NCI-H1092 treated with DMSO at 0.1 percent for 48 hours (cell line): Measurements from ENCODE around the gene TDRD5.
A peak's percentile ranks its signal among the peaks of the same experiment; 100 is the strongest.

ENCODE experiments used
- DNase-seq: peaks from one replicate; lab custom pipeline; 2025; lab: John Stamatoyannopoulos, UW

The TDRD5 gene

GRCh38 chr1:179591592-179592580, at the start of gene TDRD5:
Gene TDRD5, plus strand, starts transcription at chr1:179591832. Its CDS starts 784 bp downstream, at chr1:179592616.
- DNase-seq, result no peak

GRCh38 chr1:179545321-179545720, 46.3 kb upstream of the TDRD5 start:
- no peak for DNase-seq

- DNase-seq, result no peak
These were observed 44.6 kb upstream of the TDRD5 start for GRCh38 chr1:179547021-179547535.

GRCh38 chr1:179548666-179549367, 42.8 kb upstream of the TDRD5 start:
- DNase-seq, result no peak

- DNase-seq, result no peak
These were observed 42.3 kb upstream of the TDRD5 start for GRCh38 chr1:179549368-179549700.

GRCh38 chr1:179550746-179551682, 40.6 kb upstream of the TDRD5 start:
- DNase-seq, result no peak

- no peak for DNase-seq
These were observed 37.2 kb upstream of the TDRD5 start for GRCh38 chr1:179554427-179554826.

GRCh38 chr1:179558078-179558477, 33.6 kb upstream of the TDRD5 start:
- no peak for DNase-seq

- DNase-seq, result no peak
These were observed 15.9 kb upstream of the TDRD5 start, which contains the start of gene NPHS2 for GRCh38 chr1:179575497-179576314. Gene NPHS2, minus strand, starts transcription at chr1:179575948. Its CDS starts 84 bp downstream, at chr1:179575864.

GRCh38 chr1:179576509-179576908, 15.1 kb upstream of the TDRD5 start:
- DNase-seq, result no peak

- DNase-seq, result no peak
These were observed 7.8 kb upstream of the TDRD5 start for GRCh38 chr1:179583771-179584320.

- DNase-seq, result peak; percentile 80
These were observed 5.4 kb upstream of the TDRD5 start for GRCh38 chr1:179586107-179586823.

GRCh38 chr1:179587336-179587735, 4.3 kb upstream of the TDRD5 start:
- DNase-seq, result no peak

GRCh38 chr1:179588425-179589024, 3.1 kb upstream of the TDRD5 start:
- no peak for DNase-seq

- DNase-seq, result no peak
These were observed 2.1 kb upstream of the TDRD5 start for GRCh38 chr1:179589509-179589908.

GRCh38 chr1:179590671-179591070, 961 bp upstream of the TDRD5 start:
- no peak for DNase-seq

- DNase-seq, result no peak
These were observed 410 bp upstream of the TDRD5 start for GRCh38 chr1:179591253-179591591.

GRCh38 chr1:179598631-179599030, 7.0 kb downstream of the TDRD5 start:
- DNase-seq, result no peak

- DNase-seq, result peak; percentile 47
These were observed 8.1 kb downstream of the TDRD5 start for GRCh38 chr1:179599623-179600249.
